ENCODE results near the gene LPCAT3. TPM values are rescaled to one million over a fixed set of nuclear protein-coding genes. Genes with fewer than 3 reads are reported as not detected.

The LPCAT3 gene
- total RNA-seq, 1 experiment from 2014 or later = 102 TPM

- no peaks in the 10 kb centered on the region for H3K27me3 ChIP-seq (ENCODE audit: insufficient read depth, low read depth)
- H3K4me2 ChIP-seq = no peak overlapping the region
- peaks cover 29% of the 10 kb centered on the region for H3K4me1 ChIP-seq (replicated peaks; ENCODE audit: insufficient read depth)
- CTCF ChIA-PET = no interaction called here
- H3F3A ChIP-seq (ENCODE audit: insufficient read depth, low read depth) = peaks cover 33% of the 10 kb centered on the region
- DNase-seq = no peak
- no peak overlapping the region for H2AFZ ChIP-seq
- H3K36me3 ChIP-seq (ENCODE audit: low read depth) = peaks cover 5% of the 10 kb centered on the region; the same call in 1 of the 2 replicates
- H3K9me2 ChIP-seq (ENCODE audit: insufficient read depth) = no peaks in the 10 kb centered on the region
- H4K20me1 ChIP-seq (ENCODE audit: insufficient read depth) = no peaks in the 10 kb centered on the region
- TF ChIP-seq CTCF (conservative IDR thresholded peaks at IDR 0.05) = no peak
- no peak for TF ChIP-seq EZH2 (IDR thresholded peaks at IDR 0.05; ENCODE audit: low read depth)
- H3K9me3 ChIP-seq (ENCODE audit: insufficient read depth, low read depth) = no peaks in the 10 kb centered on the region
- intact Hi-C loops (cut with micrococcal nuclease; ENCODE audit: unreplicated experiment) = no loop called here
- no peak overlapping the region for H3K27ac ChIP-seq
- peaks cover 12% of the 10 kb centered on the region for H3K79me2 ChIP-seq (ENCODE audit: low read depth)
- no peak overlapping the region for H3K4me3 ChIP-seq
- POLR2A ChIA-PET (ENCODE audit: unreplicated experiment) = interaction anchor here (0.6 to 0.7 kb wide), 2 partner anchors 13 to 191 kb away, joined by 3 to 4 read pairs; no protein-coding TSS in a partner anchor
- BruUV-seq (replicated peaks) = no TSS peak
Observed at GRCh38 chr12:6959058-6959804, 59.0 kb downstream of the LPCAT3 start.

- Histone ChIP-seq H2AFZ (no peak overlapping the region), H3K9me2 (ENCODE audit: insufficient read depth) (no peaks in the 10 kb centered on the region), H3F3A (ENCODE audit: insufficient read depth, low read depth) (peaks cover 28% of the 10 kb centered on the region), H3K27me3 (ENCODE audit: insufficient read depth, low read depth) (no peaks in the 10 kb centered on the region), H3K79me2 (ENCODE audit: low read depth) (peaks cover 6% of the 10 kb centered on the region), H4K20me1 (ENCODE audit: insufficient read depth) (no peaks in the 10 kb centered on the region), H3K36me3 (ENCODE audit: low read depth) (no peaks in the 10 kb centered on the region), H3K4me1 (replicated peaks; ENCODE audit: insufficient read depth) (peaks cover 29% of the 10 kb centered on the region), H3K27ac (no peak overlapping the region), H3K4me2 (no peak overlapping the region), H3K4me3 (no peak overlapping the region), H3K9me3 (ENCODE audit: insufficient read depth, low read depth) (no peaks in the 10 kb centered on the region)
- BruUV-seq (replicated peaks) = no TSS peak
- DNase-seq = no peak
- TF ChIP-seq EZH2 (IDR thresholded peaks at IDR 0.05; ENCODE audit: low read depth) (no peak), CTCF (conservative IDR thresholded peaks at IDR 0.05) (no peak)
- ChIA-PET CTCF (no interaction called here), POLR2A (ENCODE audit: unreplicated experiment) (interaction anchor here (0.7 kb wide), 2 partner anchors 86 to 190 kb away, joined by 3 read pairs; no protein-coding TSS in a partner anchor)
- intact Hi-C loops (cut with micrococcal nuclease; ENCODE audit: unreplicated experiment) = no loop called here
Observed at GRCh38 chr12:6958609-6959057, 59.6 kb downstream of the LPCAT3 start.

- DNase-seq = no peak
- Histone ChIP-seq H3K27ac (no peak overlapping the region), H4K20me1 (ENCODE audit: insufficient read depth) (no peaks in the 10 kb centered on the region), H3K27me3 (ENCODE audit: insufficient read depth, low read depth) (no peaks in the 10 kb centered on the region), H3K9me2 (ENCODE audit: insufficient read depth) (no peaks in the 10 kb centered on the region), H3K4me3 (no peak overlapping the region), H3K9me3 (ENCODE audit: insufficient read depth, low read depth) (no peaks in the 10 kb centered on the region), H3K4me2 (no peak overlapping the region), H2AFZ (no peak overlapping the region), H3K36me3 (ENCODE audit: low read depth) (no peaks in the 10 kb centered on the region), H3K79me2 (ENCODE audit: low read depth) (no peaks in the 10 kb centered on the region), H3F3A (ENCODE audit: insufficient read depth, low read depth) (peaks cover 28% of the 10 kb centered on the region), H3K4me1 (replicated peaks; ENCODE audit: insufficient read depth) (peaks cover 29% of the 10 kb centered on the region)
- CTCF ChIA-PET = no interaction called here
- BruUV-seq (replicated peaks) = no TSS peak
- no peak for TF ChIP-seq CTCF (conservative IDR thresholded peaks at IDR 0.05)
- no peak for TF ChIP-seq EZH2 (IDR thresholded peaks at IDR 0.05; ENCODE audit: low read depth)
- POLR2A ChIA-PET (ENCODE audit: unreplicated experiment) = interaction anchor here (0.6 to 0.7 kb wide), 2 partner anchors 85 to 538 kb away, joined by 3 to 10 read pairs; no protein-coding TSS in a partner anchor
- intact Hi-C loops (cut with micrococcal nuclease; ENCODE audit: unreplicated experiment) = no loop called here
Observed at GRCh38 chr12:6957741-6958608, 60.3 kb downstream of the LPCAT3 start.
